ENCODE measurements around the gene CEP192. TPM values are rescaled to one million over a fixed set of nuclear protein-coding genes. Genes with fewer than 3 reads are reported as not detected.

CEP192 gene
- total and polyA plus RNA-seq, 2 of the 4 experiments (the other 2 are of a cell fraction), result 17.2 to 29.0 TPM

DNA sequence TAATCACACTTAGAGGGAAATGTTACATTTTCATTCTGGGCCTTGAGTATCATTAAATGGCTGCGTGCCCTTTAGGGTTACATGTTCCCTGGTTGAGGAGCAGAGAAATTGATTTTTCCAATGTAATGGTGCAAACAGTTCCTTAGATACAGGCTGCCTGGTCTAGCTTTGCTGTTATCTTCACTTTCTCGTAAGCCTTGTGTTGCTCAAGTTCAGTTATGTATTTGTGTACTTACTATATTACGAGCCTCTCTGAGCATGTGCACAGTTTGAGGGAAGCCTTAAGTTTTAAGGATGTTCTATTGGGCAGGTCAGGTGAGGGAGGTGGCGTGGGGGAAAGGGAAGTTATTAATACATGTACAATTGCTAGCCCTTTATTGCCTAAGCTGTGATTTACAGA is 23.7 kb downstream of the CEP192 start:
- no peak overlapping the region for H3K14ac ChIP-seq (replicated peaks; ENCODE audit: low read depth, low read length)
- ChIA-PET CTCF (no interaction called here), POLR2A (ENCODE audit: unreplicated experiment) (no interaction called here)
- no peak overlapping the region for H2BK15ac ChIP-seq (ENCODE audit: low read depth, low read length)
- TF ChIP-seq, protein P1, sequence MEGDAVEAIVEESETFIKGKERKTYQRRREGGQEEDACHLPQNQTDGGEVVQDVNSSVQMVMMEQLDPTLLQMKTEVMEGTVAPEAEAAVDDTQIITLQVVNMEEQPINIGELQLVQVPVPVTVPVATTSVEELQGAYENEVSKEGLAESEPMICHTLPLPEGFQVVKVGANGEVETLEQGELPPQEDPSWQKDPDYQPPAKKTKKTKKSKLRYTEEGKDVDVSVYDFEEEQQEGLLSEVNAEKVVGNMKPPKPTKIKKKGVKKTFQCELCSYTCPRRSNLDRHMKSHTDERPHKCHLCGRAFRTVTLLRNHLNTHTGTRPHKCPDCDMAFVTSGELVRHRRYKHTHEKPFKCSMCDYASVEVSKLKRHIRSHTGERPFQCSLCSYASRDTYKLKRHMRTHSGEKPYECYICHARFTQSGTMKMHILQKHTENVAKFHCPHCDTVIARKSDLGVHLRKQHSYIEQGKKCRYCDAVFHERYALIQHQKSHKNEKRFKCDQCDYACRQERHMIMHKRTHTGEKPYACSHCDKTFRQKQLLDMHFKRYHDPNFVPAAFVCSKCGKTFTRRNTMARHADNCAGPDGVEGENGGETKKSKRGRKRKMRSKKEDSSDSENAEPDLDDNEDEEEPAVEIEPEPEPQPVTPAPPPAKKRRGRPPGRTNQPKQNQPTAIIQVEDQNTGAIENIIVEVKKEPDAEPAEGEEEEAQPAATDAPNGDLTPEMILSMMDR (conservative IDR thresholded peaks at IDR 0.05; ENCODE audit: low read depth, low read length), result no peak
- TF ChIP-seq CEBPB (IDR thresholded peaks at IDR 0.05; ENCODE audit: low read depth, low read length) (no peak), NFE2L2 (IDR thresholded peaks at IDR 0.05; ENCODE audit: low read depth, low read length) (no peak), SMC3 (IDR thresholded peaks at IDR 0.05; ENCODE audit: low read depth, low read length) (no peak), MXI1 (IDR thresholded peaks at IDR 0.05; ENCODE audit: borderline replicate concordance, low read depth, low read length) (no peak), CHD1 (IDR thresholded peaks at IDR 0.05; ENCODE audit: low read depth, low read length) (no peak), MAFK (IDR thresholded peaks at IDR 0.05; ENCODE audit: low read depth, low read length) (no peak), RAD21 (IDR thresholded peaks at IDR 0.05; ENCODE audit: low read length) (no peak), MAZ (IDR thresholded peaks at IDR 0.05; ENCODE audit: borderline replicate concordance, low read depth, low read length) (no peak), FOS (IDR thresholded peaks at IDR 0.05; ENCODE audit: low read depth, low read length) (no peak), BHLHE40 (IDR thresholded peaks at IDR 0.05; ENCODE audit: low read depth, low read length) (no peak)
- TF ChIP-seq, protein P2, sequence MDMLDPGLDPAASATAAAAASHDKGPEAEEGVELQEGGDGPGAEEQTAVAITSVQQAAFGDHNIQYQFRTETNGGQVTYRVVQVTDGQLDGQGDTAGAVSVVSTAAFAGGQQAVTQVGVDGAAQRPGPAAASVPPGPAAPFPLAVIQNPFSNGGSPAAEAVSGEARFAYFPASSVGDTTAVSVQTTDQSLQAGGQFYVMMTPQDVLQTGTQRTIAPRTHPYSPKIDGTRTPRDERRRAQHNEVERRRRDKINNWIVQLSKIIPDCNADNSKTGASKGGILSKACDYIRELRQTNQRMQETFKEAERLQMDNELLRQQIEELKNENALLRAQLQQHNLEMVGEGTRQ (IDR thresholded peaks at IDR 0.05; ENCODE audit: low read depth, low read length), result no peak
- TF ChIP-seq, protein P3, sequence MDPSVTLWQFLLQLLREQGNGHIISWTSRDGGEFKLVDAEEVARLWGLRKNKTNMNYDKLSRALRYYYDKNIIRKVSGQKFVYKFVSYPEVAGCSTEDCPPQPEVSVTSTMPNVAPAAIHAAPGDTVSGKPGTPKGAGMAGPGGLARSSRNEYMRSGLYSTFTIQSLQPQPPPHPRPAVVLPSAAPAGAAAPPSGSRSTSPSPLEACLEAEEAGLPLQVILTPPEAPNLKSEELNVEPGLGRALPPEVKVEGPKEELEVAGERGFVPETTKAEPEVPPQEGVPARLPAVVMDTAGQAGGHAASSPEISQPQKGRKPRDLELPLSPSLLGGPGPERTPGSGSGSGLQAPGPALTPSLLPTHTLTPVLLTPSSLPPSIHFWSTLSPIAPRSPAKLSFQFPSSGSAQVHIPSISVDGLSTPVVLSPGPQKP (IDR thresholded peaks at IDR 0.05; ENCODE audit: borderline replicate concordance, low read depth, low read length), result no peak
- peaks cover 23% of the 10 kb centered on the region for H3K36me3 ChIP-seq (ENCODE audit: control insufficient read depth, insufficient read depth, low read length)
- H3K4me2 ChIP-seq (ENCODE audit: low read depth, low read length), result no peak overlapping the region
- no peak overlapping the region for H3K4ac ChIP-seq (ENCODE audit: low read depth, low read length)
- H2BK20ac ChIP-seq (ENCODE audit: low read depth, low read length), result no peak overlapping the region
- H3K27me3 ChIP-seq (ENCODE audit: control insufficient read depth, insufficient read depth, low read length), result no peaks in the 10 kb centered on the region
- H3K56ac ChIP-seq (ENCODE audit: extremely low read depth, insufficient read depth, low read length), result no peak overlapping the region
- H4K91ac ChIP-seq (ENCODE audit: insufficient read depth, low read depth, low read length), result no peak overlapping the region
- no peak overlapping the region for H2AK5ac ChIP-seq (ENCODE audit: low read depth, low read length)
- DNase-seq (no peak), ATAC-seq (ENCODE audit: low read depth) (no peak)
- in situ Hi-C loops (cut with MboI; ENCODE audit: low sequenced_read_pairs) (loop anchor here (25.0 kb wide), 1 partner anchor 622 kb away; no protein-coding TSS in a partner anchor), intact Hi-C loops (cut with micrococcal nuclease) (no loop called here), dilution Hi-C loops (cut with HindIII; ENCODE audit: low sequenced_read_pairs, unreplicated experiment) (no loop called here)
- no peak overlapping the region for H2BK120ac ChIP-seq (ENCODE audit: low read depth, low read length)
- H4K5ac ChIP-seq (ENCODE audit: low read depth, low read length), result no peak overlapping the region
- peaks cover 13 to 16% of the 10 kb centered on the region in 2 experiments; a peak in 3 of 4 replicates for H3K79me1 ChIP-seq (ENCODE audit: low read depth in 1 of 2, low read length in 2 of 2)
- H3K23ac ChIP-seq (ENCODE audit: low read depth, low read length), result no peak overlapping the region
- BruUV-seq (replicated peaks), result no TSS peak
- no peaks in the 10 kb centered on the region for H3K4me1 ChIP-seq (ENCODE audit: control insufficient read depth, insufficient read depth, low read length)
- no peak overlapping the region for H3K9ac ChIP-seq (ENCODE audit: low read depth, low read length)
- H4K8ac ChIP-seq (ENCODE audit: low read depth in 2 of 2, low read length in 2 of 2), result no peak overlapping the region
- WGBS, 2 experiments (ENCODE audit: extremely low coverage in 2 of 2, insufficient read length in 1 of 2), result no CpG with 5 or more reads among the region's 4 CpGs
- H3K18ac ChIP-seq (ENCODE audit: low read depth, low read length), result no peak overlapping the region
- no peaks in the 10 kb centered on the region for H3K9me3 ChIP-seq (ENCODE audit: control insufficient read depth, insufficient read depth, low read length)
- no peak overlapping the region for H2AFZ ChIP-seq (replicated peaks; ENCODE audit: low read length, poor library complexity)
- H3K4me3 ChIP-seq (ENCODE audit: insufficient read depth, low read depth, low read length), result no peak overlapping the region
- no peak overlapping the region for H2BK5ac ChIP-seq (ENCODE audit: low read depth, low read length, poor library complexity, severe bottlenecking)
- H3K27ac ChIP-seq (ENCODE audit: insufficient read depth, low read length), result no peak overlapping the region
- no peaks in the 10 kb centered on the region for H4K20me1 ChIP-seq (ENCODE audit: insufficient read depth, low read length)
- H3K9me1 ChIP-seq (ENCODE audit: insufficient read depth, low read length), result no peaks in the 10 kb centered on the region
- H2AK9ac ChIP-seq (replicated peaks; ENCODE audit: low read depth, low read length, poor library complexity), result no peak overlapping the region

All from IMR-90 (cell line).